ENCODE measurements around the gene POTEI. TPM values are rescaled to one million over a fixed set of nuclear protein-coding genes. Genes with fewer than 3 reads are reported as not detected.
"Not testable (repeated sequence)": the region's sequence is repeated elsewhere in the genome, so short reads cannot be mapped to it uniquely, and the experiment has no call there.

The POTEI gene
- total RNA-seq: not detected

GRCh38 chr2:130509228-130509627 is at the start of gene POTEI:
TSS of gene POTEI (minus strand) at chr2:130509328. CDS start at chr2:130509235, 93 bp downstream.
- not testable (repeated sequence) for DNase-seq

GRCh38 chr2:130556441-130556840 is 47.3 kb upstream of the POTEI start:
- not testable (repeated sequence) for DNase-seq

- DNase-seq: not testable (repeated sequence)
Observed at GRCh38 chr2:130554178-130554577, 45.0 kb upstream of the POTEI start.

- not testable (repeated sequence) for DNase-seq
Observed at GRCh38 chr2:130549475-130549874, 40.3 kb upstream of the POTEI start.

GRCh38 chr2:130548418-130548817 is 39.3 kb upstream of the POTEI start:
- not testable (repeated sequence) for DNase-seq

GRCh38 chr2:130544978-130545377 is 35.9 kb upstream of the POTEI start:
- not testable (repeated sequence) for DNase-seq

GRCh38 chr2:130543785-130544528 is 34.8 kb upstream of the POTEI start:
- not testable (repeated sequence) for DNase-seq

GRCh38 chr2:130542789-130543188 is 33.7 kb upstream of the POTEI start:
- not testable (repeated sequence) for DNase-seq

- not testable (repeated sequence) for DNase-seq
Observed at GRCh38 chr2:130538271-130538670, 29.1 kb upstream of the POTEI start.

- DNase-seq: not testable (repeated sequence)
Observed at GRCh38 chr2:130536654-130537053, 27.5 kb upstream of the POTEI start.

- not testable (repeated sequence) for DNase-seq
Observed at GRCh38 chr2:130531672-130532071, 22.5 kb upstream of the POTEI start.

- DNase-seq: not testable (repeated sequence)
Observed at GRCh38 chr2:130531225-130531624, 22.1 kb upstream of the POTEI start.

- not testable (repeated sequence) for DNase-seq
Observed at GRCh38 chr2:130530212-130530611, 21.1 kb upstream of the POTEI start.

- DNase-seq: not testable (repeated sequence)
Observed at GRCh38 chr2:130529545-130529944, 20.4 kb upstream of the POTEI start.

- DNase-seq: not testable (repeated sequence)
Observed at GRCh38 chr2:130527365-130527967, 18.3 kb upstream of the POTEI start.

- not testable (repeated sequence) for DNase-seq
Observed at GRCh38 chr2:130522390-130522789, 13.3 kb upstream of the POTEI start.

- DNase-seq: not testable (repeated sequence)
Observed at GRCh38 chr2:130520992-130521391, 11.9 kb upstream of the POTEI start, which contains the start of gene CFC1B. TSS of gene CFC1B (plus strand) at chr2:130521222. CDS start at chr2:130521485, 263 bp downstream.

- DNase-seq: not testable (repeated sequence)
Observed at GRCh38 chr2:130518516-130519106, 9.5 kb upstream of the POTEI start.

- DNase-seq: not testable (repeated sequence)
Observed at GRCh38 chr2:130511747-130512451, 2.8 kb upstream of the POTEI start.

- not testable (repeated sequence) for DNase-seq
Observed at GRCh38 chr2:130510807-130511746, 1.9 kb upstream of the POTEI start.

GRCh38 chr2:130491073-130491472 is 18.1 kb downstream of the POTEI start:
- DNase-seq: not testable (repeated sequence)

GRCh38 chr2:130455413-130455812 is 53.7 kb downstream of the POTEI start:
- DNase-seq: not testable (repeated sequence)
